Cardiac muscle cell (in vitro differentiated cells and primary cell): ENCODE data around the gene VIT. TPM values are rescaled to one million over a fixed set of nuclear protein-coding genes. Genes with fewer than 3 reads are reported as not detected.

Experiments used
- DNase-seq, 2 donors: peaks; one replicate each; pipeline versions ENCODE4 v3.0.0 to v3.0.0-alpha.2; 2010 to 2017; ENCODE audit warnings: low read depth in 1 of 2, low spot score in 1 of 2
- H3K27ac ChIP-seq: fragments of 200-600 bp; sonication (generic); 2 replicates; pipeline ENCODE4 v1.5.1; 2016
- H3K27me3 ChIP-seq: fragments of 200-600 bp; sonication (generic); 2 replicates; pipeline ENCODE4 v1.6.0; 2016; ENCODE audit warnings: control low read depth
- H3K36me3 ChIP-seq: fragments of 200-600 bp; sonication (generic); 2 replicates; pipeline ENCODE4 v1.5.1; 2016; ENCODE audit warnings: control low read depth
- H3K4me1 ChIP-seq: fragments of 200-600 bp; sonication (generic); 2 replicates; pipeline ENCODE4 v1.8.1; 2017; ENCODE audit warnings: low read depth, mild to moderate bottlenecking, mixed run types
- H3K4me3 ChIP-seq: fragments of 200-600 bp; sonication (generic); 2 replicates; pipeline ENCODE4 v1.5.1; 2016; ENCODE audit warnings: mild to moderate bottlenecking
- H3K9me3 ChIP-seq: fragments of 200-600 bp; sonication (generic); 2 replicates; pipeline ENCODE4 v1.5.1; 2017; ENCODE audit warnings: low read depth, mild to moderate bottlenecking, control low read depth
- CTCF ChIP-seq: IDR thresholded peaks from 2 replicates; pipeline ENCODE4 v1.5.1; 2012; ENCODE audit warnings: low read depth, mild to moderate bottlenecking, low read length
- polyA plus RNA-seq: library from polyadenylated mRNA; unstranded; fragments of >200 nt; fragmentation: Nextera tagmentation; extraction: Ambion mirVana; gene quantifications from 2 replicates; pipeline ENCODE4 v1.2.1, GENCODE V29; 2016
- total RNA-seq: library from RNA; depleted of rRNA; stranded (reverse); fragments of >200 nt; gene quantifications from 2 replicates; pipeline ENCODE4 v1.2.3, GENCODE V29; 2016

The VIT gene
- total and polyA plus RNA-seq, 2 experiments from 2014 or later = not detected

- H3K27me3 ChIP-seq = peaks cover 6% of the 10 kb centered on the region
- H3K9me3 ChIP-seq = no peaks in the 10 kb centered on the region
- no peak overlapping the region for H3K4me3 ChIP-seq
- peak; percentile 56 for TF ChIP-seq CTCF
- peak; percentile 42 to 54 for DNase-seq
- no peak overlapping the region for H3K27ac ChIP-seq
- no peaks in the 10 kb centered on the region for H3K36me3 ChIP-seq
- H3K4me1 ChIP-seq = no peaks in the 10 kb centered on the region
Measured at GRCh38 chr2:36672199-36672598, 24.3 kb upstream of the VIT start.

- H3K27ac ChIP-seq = no peak overlapping the region
- no peaks in the 10 kb centered on the region for H3K4me1 ChIP-seq
- no peak for DNase-seq
- H3K9me3 ChIP-seq = no peaks in the 10 kb centered on the region
- no peak overlapping the region for H3K4me3 ChIP-seq
- TF ChIP-seq CTCF = no peak
- H3K27me3 ChIP-seq = no peaks in the 10 kb centered on the region
- no peaks in the 10 kb centered on the region for H3K36me3 ChIP-seq
Measured at GRCh38 chr2:36675579-36676282, 20.8 kb upstream of the VIT start.

GRCh38 chr2:36676364-36676763 is 20.1 kb upstream of the VIT start:
- H3K36me3 ChIP-seq = no peaks in the 10 kb centered on the region
- DNase-seq = no peak
- no peaks in the 10 kb centered on the region for H3K4me1 ChIP-seq
- no peak for TF ChIP-seq CTCF
- no peak overlapping the region for H3K27ac ChIP-seq
- no peaks in the 10 kb centered on the region for H3K27me3 ChIP-seq
- H3K4me3 ChIP-seq = no peak overlapping the region
- no peaks in the 10 kb centered on the region for H3K9me3 ChIP-seq

- no peak overlapping the region for H3K4me3 ChIP-seq
- H3K4me1 ChIP-seq = no peaks in the 10 kb centered on the region
- no peaks in the 10 kb centered on the region for H3K36me3 ChIP-seq
- H3K27ac ChIP-seq = no peak overlapping the region
- TF ChIP-seq CTCF = no peak
- no peaks in the 10 kb centered on the region for H3K9me3 ChIP-seq
- H3K27me3 ChIP-seq = no peaks in the 10 kb centered on the region
- peak in 1 of 2 donors; percentile 35 for DNase-seq
Measured at GRCh38 chr2:36677386-36677785, 19.1 kb upstream of the VIT start.

GRCh38 chr2:36677996-36678605 is 18.4 kb upstream of the VIT start:
- Histone ChIP-seq H3K9me3 (no peaks in the 10 kb centered on the region), H3K27me3 (no peaks in the 10 kb centered on the region), H3K27ac (no peak overlapping the region), H3K4me1 (no peaks in the 10 kb centered on the region), H3K36me3 (no peaks in the 10 kb centered on the region), H3K4me3 (no peak overlapping the region)
- no peak for TF ChIP-seq CTCF
- DNase-seq = no peak
